ENCODE measurements around the gene TBC1D22A.

DNA sequence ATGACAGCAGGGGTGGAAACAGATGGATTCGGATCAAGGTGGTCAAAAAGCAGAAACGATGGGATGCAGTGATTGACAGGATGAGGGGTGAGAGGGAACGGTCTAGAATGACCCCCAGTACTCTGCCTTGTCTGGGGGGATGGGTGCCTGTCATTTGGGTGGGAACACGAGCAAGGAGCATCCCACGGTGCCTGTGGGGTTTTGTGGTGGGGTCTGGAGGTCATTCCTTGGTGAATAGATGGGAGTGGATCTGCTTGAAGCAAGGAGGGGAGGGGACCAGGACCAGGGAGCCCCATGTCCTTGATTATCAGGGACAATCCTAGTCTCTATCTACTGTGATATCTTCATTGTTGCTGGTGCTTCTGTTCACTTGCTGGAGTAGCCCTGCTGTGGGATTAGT, 16.3 kb upstream of the TBC1D22A start:
- TF ChIP-seq CTCF (IDR thresholded peaks at IDR 0.05) (no peak), EZH2 (IDR thresholded peaks at IDR 0.05) (no peak), EZH2phosphoT487 (IDR thresholded peaks at IDR 0.05) (no peak)

All from neural progenitor cell (in vitro differentiated cells).